GM23338 (cell line): ENCODE measurements around the gene GPSM1. TPM values are rescaled to one million over a fixed set of nuclear protein-coding genes. Genes with fewer than 3 reads are reported as not detected.

ENCODE experiments used
- ATAC-seq: fragments of 200-7000 bp; cut with Tn5 transposase; 3 replicates; pipeline ENCODE4 v1.9.1; 2020
- DNase-seq: peaks from one replicate; pipeline ENCODE4 v3.0.0-alpha.2; 2015; ENCODE audit warnings: low spot score
- H2AFZ ChIP-seq: fragments of 200-600 bp; sonication (generic); 2 replicates; pipeline ENCODE4 v1.8.0; 2016; ENCODE audit warnings: antibody characterized with exemption, mild to moderate bottlenecking, moderate library complexity
- H3F3A ChIP-seq: fragments of 200-600 bp; sonication (generic); replicated peaks from 2 replicates; pipeline ENCODE4 v1.8.0; 2017; ENCODE audit warnings: antibody characterized with exemption, mixed run types, low read depth
- H3K27ac ChIP-seq: fragments of 200-600 bp; sonication (generic); 2 replicates; pipeline ENCODE4 v1.6.1; 2016; ENCODE audit warnings: low read depth
- H3K27me3 ChIP-seq: fragments of 200-600 bp; sonication (generic); 2 replicates; pipeline ENCODE4 v1.8.0; 2016; ENCODE audit warnings: mild to moderate bottlenecking, mixed run types, moderate library complexity; ENCODE audit not compliant: insufficient read depth
- H3K36me3 ChIP-seq: fragments of 200-600 bp; sonication (generic); 2 replicates; pipeline ENCODE4 v1.8.0; 2016; ENCODE audit warnings: mild to moderate bottlenecking; ENCODE audit not compliant: insufficient read depth
- H3K4me1 ChIP-seq: fragments of 200-600 bp; sonication (generic); 2 replicates; pipeline ENCODE4 v1.8.0; 2016; ENCODE audit warnings: mild to moderate bottlenecking, moderate library complexity; ENCODE audit not compliant: insufficient read depth
- H3K4me2 ChIP-seq: fragments of 200-600 bp; sonication (generic); 2 replicates; pipeline ENCODE4 v1.7.1; 2017; ENCODE audit warnings: mixed run types
- H3K4me3 ChIP-seq: fragments of 200-600 bp; sonication (generic); 2 replicates; pipeline ENCODE4 v1.6.1; 2016; ENCODE audit warnings: mixed run types
- H3K79me2 ChIP-seq: fragments of 200-600 bp; sonication (generic); replicated peaks from 2 replicates; pipeline ENCODE4 v1.8.0; 2017; ENCODE audit warnings: mild to moderate bottlenecking; ENCODE audit not compliant: insufficient read depth
- H3K9me2 ChIP-seq: fragments of 200-600 bp; sonication (generic); 2 replicates; pipeline ENCODE4 v1.8.0; 2017; ENCODE audit not compliant: insufficient read depth
- H4K20me1 ChIP-seq: fragments of 200-600 bp; sonication (generic); replicated peaks from 2 replicates; pipeline ENCODE4 v1.8.0; 2017; ENCODE audit warnings: mild to moderate bottlenecking; ENCODE audit not compliant: insufficient read depth
- H3K27ac Mint-ChIP-seq: 2 replicates; pipeline ENCODE4 v1.8.0; 2020; ENCODE audit warnings: inconsistent platforms, mild to moderate bottlenecking, moderate library complexity, mixed read lengths
- H3K27me3 Mint-ChIP-seq: 3 replicates; pipeline ENCODE4 v1.8.0; 2022; ENCODE audit warnings: low read depth, mild to moderate bottlenecking, moderate library complexity, mixed read lengths, inconsistent platforms; ENCODE audit not compliant: insufficient read depth, poor library complexity
- H3K36me3 Mint-ChIP-seq: 3 replicates; pipeline ENCODE4 v1.8.0; 2021; ENCODE audit warnings: low read depth, mild to moderate bottlenecking, inconsistent platforms, moderate library complexity, mixed read lengths
- H3K4me1 Mint-ChIP-seq: 3 replicates; pipeline ENCODE4 v1.8.0; 2020; ENCODE audit warnings: mild to moderate bottlenecking, inconsistent platforms, mixed read lengths
- H3K4me3 Mint-ChIP-seq: 3 replicates; pipeline ENCODE4 v1.8.0; 2021; ENCODE audit warnings: moderate library complexity, mild to moderate bottlenecking, inconsistent platforms, mixed read lengths
- H3K9me3 Mint-ChIP-seq: 3 replicates; pipeline ENCODE4 v1.8.0; 2020; ENCODE audit warnings: moderate library complexity, mild to moderate bottlenecking, inconsistent platforms, mixed read lengths
- CREB1 ChIP-seq: fragments of 250-450 bp; sonication (Bioruptor Pico); IDR thresholded peaks from 2 replicates; pipeline ENCODE4 v1.5.0; 2020; ENCODE audit warnings: low read depth, mild to moderate bottlenecking, moderate library complexity
- EZH2 ChIP-seq: fragments of 200-600 bp; sonication (generic); IDR thresholded peaks from one replicate; pipeline ENCODE4 v1.8.0; 2017; ENCODE audit warnings: antibody characterized with exemption, mild to moderate bottlenecking, low read depth; ENCODE audit not compliant: unreplicated experiment
- JUNB ChIP-seq: IDR thresholded peaks from one replicate; pipeline ENCODE4 v1.6.1; 2016; ENCODE audit warnings: antibody characterized with exemption; ENCODE audit not compliant: unreplicated experiment
- NANOG ChIP-seq: IDR thresholded peaks from 2 replicates; pipeline ENCODE4 v1.6.1; 2016; ENCODE audit warnings: antibody characterized with exemption, borderline replicate concordance
- POLR2AphosphoS5 ChIP-seq: IDR thresholded peaks from 2 replicates; pipeline ENCODE4 v1.6.1; 2016; ENCODE audit warnings: antibody characterized with exemption, low read depth
- STAT1 ChIP-seq: IDR thresholded peaks from one replicate; pipeline ENCODE4 v1.6.1; 2016; ENCODE audit warnings: antibody characterized with exemption; ENCODE audit not compliant: unreplicated experiment
- ZNF114 ChIP-seq: fragments of 250-450 bp; sonication (Bioruptor Pico); IDR thresholded peaks from 2 replicates; pipeline ENCODE4 v1.5.0; 2020; ENCODE audit warnings: mild to moderate bottlenecking, moderate library complexity
- ZNF331 ChIP-seq: fragments of 250-450 bp; sonication (Bioruptor Pico); IDR thresholded peaks from 2 replicates; pipeline ENCODE4 v1.5.0; 2020; ENCODE audit warnings: low read depth, mild to moderate bottlenecking, moderate library complexity
- polyA plus RNA-seq: library from polyadenylated mRNA; unstranded; fragments of >200 nt; fragmentation: Nextera tagmentation; extraction: Ambion mirVana; gene quantifications from 2 replicates; pipeline ENCODE4 v1.2.1, GENCODE V29; 2016
- total RNA-seq: library from RNA; depleted of rRNA; stranded (reverse); fragments of >200 nt; shearing (Covaris generic); gene quantifications from 2 replicates; pipeline ENCODE4 v1.2.3, GENCODE V29; 2014
- TF ChIP-seq, protein P1 (sequence below): IDR thresholded peaks from one replicate; pipeline ENCODE4 v1.6.1; 2018; ENCODE audit warnings: antibody characterized with exemption; ENCODE audit not compliant: unreplicated experiment
- TF ChIP-seq, protein P2 (sequence below): IDR thresholded peaks from 2 replicates; pipeline ENCODE4 v1.6.1; 2016; ENCODE audit warnings: antibody characterized with exemption

The GPSM1 gene
- total and polyA plus RNA-seq, 2 experiments from 2014 or later: 4.8 to 23.2 TPM

DNA sequence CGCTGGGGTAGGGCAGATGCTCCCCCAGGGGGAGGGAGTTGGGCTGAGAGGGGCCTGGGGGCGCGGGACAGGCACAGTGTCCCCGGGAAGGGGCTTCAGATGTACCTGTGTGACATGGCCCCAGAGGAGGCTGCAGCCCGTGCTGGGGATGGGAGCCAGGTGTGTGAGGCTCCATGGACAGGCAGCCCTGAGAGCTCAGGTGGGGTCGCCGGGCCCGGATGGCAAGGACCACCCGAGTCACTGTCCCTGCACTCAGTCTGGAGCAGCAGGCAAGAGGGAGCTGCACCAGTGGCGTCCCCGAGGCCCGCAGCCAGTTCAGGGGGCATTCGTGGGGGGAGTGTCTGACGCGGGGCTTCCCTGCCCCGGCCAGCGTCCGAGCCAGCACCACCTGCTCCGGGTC, 42.4 kb upstream of the GPSM1 start:
- Histone ChIP-seq H3K36me3 (no peaks in the 10 kb centered on the region), H3K4me1 (no peaks in the 10 kb centered on the region), H3K4me2 (no peak overlapping the region), H3F3A (0 out of 2 replicates have a peak, but pooled peaks cover 2% of the 10 kb centered on the region), H3K27me3 (no peaks in the 10 kb centered on the region), H4K20me1 (no peaks in the 10 kb centered on the region), H3K4me3 (no peak overlapping the region), H3K79me2 (no peaks in the 10 kb centered on the region), H3K9me2 (no peaks in the 10 kb centered on the region), H3K27ac (no peak overlapping the region), H2AFZ (no peak overlapping the region)
- ATAC-seq (no peak), DNase-seq (no peak)
- no peak overlapping the region for H3K27ac Mint-ChIP-seq
- no peaks in the 10 kb centered on the region for H3K36me3 Mint-ChIP-seq
- H3K27me3 Mint-ChIP-seq: peaks cover 4% of the 10 kb centered on the region
- peaks cover 2% of the 10 kb centered on the region; the same call in 1 of the 3 replicates for H3K9me3 Mint-ChIP-seq
- H3K4me3 Mint-ChIP-seq: no peak overlapping the region
- peaks cover 4% of the 10 kb centered on the region; the same call in 1 of the 3 replicates for H3K4me1 Mint-ChIP-seq
- TF ChIP-seq EZH2: no peak
- TF ChIP-seq POLR2AphosphoS5: no peak
- no peak for TF ChIP-seq NANOG
- TF ChIP-seq, protein P1, sequence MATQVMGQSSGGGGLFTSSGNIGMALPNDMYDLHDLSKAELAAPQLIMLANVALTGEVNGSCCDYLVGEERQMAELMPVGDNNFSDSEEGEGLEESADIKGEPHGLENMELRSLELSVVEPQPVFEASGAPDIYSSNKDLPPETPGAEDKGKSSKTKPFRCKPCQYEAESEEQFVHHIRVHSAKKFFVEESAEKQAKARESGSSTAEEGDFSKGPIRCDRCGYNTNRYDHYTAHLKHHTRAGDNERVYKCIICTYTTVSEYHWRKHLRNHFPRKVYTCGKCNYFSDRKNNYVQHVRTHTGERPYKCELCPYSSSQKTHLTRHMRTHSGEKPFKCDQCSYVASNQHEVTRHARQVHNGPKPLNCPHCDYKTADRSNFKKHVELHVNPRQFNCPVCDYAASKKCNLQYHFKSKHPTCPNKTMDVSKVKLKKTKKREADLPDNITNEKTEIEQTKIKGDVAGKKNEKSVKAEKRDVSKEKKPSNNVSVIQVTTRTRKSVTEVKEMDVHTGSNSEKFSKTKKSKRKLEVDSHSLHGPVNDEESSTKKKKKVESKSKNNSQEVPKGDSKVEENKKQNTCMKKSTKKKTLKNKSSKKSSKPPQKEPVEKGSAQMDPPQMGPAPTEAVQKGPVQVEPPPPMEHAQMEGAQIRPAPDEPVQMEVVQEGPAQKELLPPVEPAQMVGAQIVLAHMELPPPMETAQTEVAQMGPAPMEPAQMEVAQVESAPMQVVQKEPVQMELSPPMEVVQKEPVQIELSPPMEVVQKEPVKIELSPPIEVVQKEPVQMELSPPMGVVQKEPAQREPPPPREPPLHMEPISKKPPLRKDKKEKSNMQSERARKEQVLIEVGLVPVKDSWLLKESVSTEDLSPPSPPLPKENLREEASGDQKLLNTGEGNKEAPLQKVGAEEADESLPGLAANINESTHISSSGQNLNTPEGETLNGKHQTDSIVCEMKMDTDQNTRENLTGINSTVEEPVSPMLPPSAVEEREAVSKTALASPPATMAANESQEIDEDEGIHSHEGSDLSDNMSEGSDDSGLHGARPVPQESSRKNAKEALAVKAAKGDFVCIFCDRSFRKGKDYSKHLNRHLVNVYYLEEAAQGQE: no peak

DNA sequence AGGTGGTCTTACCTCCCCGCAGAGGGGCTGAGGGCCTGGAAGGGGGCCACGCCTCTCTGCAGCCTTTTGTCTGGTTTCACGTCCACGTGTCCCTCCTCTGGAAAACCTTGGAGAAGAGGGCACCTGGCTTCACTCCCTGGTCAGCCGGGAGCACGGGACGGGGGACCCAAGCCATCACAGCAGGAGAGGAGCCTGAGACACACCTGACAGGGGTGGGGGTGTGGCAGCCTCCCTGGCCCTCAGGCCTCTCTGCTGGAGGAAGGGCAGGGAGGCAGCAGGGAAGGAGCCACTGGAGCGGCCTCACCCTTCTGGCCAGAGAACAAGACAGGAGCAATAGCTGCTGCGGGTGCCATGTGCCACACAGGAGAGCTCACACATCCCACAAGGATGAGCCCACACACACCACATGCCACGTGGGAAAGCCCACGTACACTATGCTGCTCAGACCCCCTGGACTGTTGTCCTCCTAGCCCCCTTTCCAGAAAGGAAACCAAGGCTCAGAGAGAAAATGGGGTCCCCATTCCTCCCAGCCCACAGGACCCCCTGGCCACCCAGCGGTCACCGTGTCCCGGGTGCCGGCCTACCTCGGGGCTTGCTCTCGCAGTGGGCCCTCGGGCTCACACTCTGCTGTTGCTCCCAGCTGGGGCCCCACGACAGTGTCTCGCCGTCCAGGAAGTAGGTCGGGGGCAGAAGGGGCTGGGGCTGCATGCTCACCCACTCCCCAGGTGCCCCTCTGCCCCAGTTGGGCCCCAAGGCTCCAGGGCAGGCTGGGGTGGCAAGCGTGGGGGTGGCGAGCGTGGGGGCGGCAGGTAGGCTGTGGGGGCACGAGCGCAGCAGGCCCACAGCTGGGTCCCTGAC, 41.6 kb upstream of the GPSM1 start:
- Histone ChIP-seq H3K4me1 (no peaks in the 10 kb centered on the region), H3K4me2 (no peak overlapping the region), H3K9me2 (no peaks in the 10 kb centered on the region), H3F3A (0 out of 2 replicates have a peak, but pooled peaks cover 2% of the 10 kb centered on the region), H3K27ac (no peak overlapping the region), H3K4me3 (no peak overlapping the region), H4K20me1 (no peaks in the 10 kb centered on the region), H2AFZ (no peak overlapping the region), H3K27me3 (no peaks in the 10 kb centered on the region), H3K79me2 (no peaks in the 10 kb centered on the region), H3K36me3 (no peaks in the 10 kb centered on the region)
- Mint-ChIP-seq H3K36me3 (no peaks in the 10 kb centered on the region), H3K27me3 (peaks cover 4% of the 10 kb centered on the region), H3K4me1 (peaks cover 4% of the 10 kb centered on the region; the same call in 1 of the 3 replicates), H3K9me3 (no peaks in the 10 kb centered on the region), H3K4me3 (no peak overlapping the region), H3K27ac (no peak overlapping the region)
- ATAC-seq: no peak
- DNase-seq: no peak
- TF ChIP-seq CREB1 (CRISPR knock-in tag) (no peak), ZNF114 (CRISPR knock-in tag) (no peak), STAT1 (no peak), EZH2 (no peak), ZNF331 (CRISPR knock-in tag) (no peak), JUNB (no peak)
- TF ChIP-seq, protein P1: no peak
- TF ChIP-seq, protein P2, sequence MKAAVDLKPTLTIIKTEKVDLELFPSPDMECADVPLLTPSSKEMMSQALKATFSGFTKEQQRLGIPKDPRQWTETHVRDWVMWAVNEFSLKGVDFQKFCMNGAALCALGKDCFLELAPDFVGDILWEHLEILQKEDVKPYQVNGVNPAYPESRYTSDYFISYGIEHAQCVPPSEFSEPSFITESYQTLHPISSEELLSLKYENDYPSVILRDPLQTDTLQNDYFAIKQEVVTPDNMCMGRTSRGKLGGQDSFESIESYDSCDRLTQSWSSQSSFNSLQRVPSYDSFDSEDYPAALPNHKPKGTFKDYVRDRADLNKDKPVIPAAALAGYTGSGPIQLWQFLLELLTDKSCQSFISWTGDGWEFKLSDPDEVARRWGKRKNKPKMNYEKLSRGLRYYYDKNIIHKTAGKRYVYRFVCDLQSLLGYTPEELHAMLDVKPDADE: no peak
